AG04450 (cell line): ENCODE measurements around the gene KRT37. TPM values are rescaled to one million over a fixed set of nuclear protein-coding genes. Genes with fewer than 3 reads are reported as not detected.

Experiments used
- CTCF ChIA-PET: fragments of 300-600, 350-600 bp; formaldehyde crosslinking; extraction: SDS; loops from one replicate; lab custom pipeline; 2022; ENCODE audit warnings: antibody characterized with exemption, inconsistent platforms; lab: Charles Lee
- POLR2A ChIA-PET: fragments of 350-600 bp; formaldehyde crosslinking; extraction: SDS; loops from one replicate; lab custom pipeline; 2021; ENCODE audit warnings: antibody characterized with exemption, inconsistent platforms; lab: Yijun Ruan, JAX
- DNase-seq: peaks from one replicate; pipeline ENCODE4 v3.0.0-alpha.2; 2011; ENCODE audit warnings: low read depth, low spot score
- H3K27ac ChIP-seq: one replicate; pipeline ENCODE4 v1.5.1; 2012; ENCODE audit warnings: low read depth, low read length, control low read depth
- H3K27me3 ChIP-seq: one replicate; pipeline ENCODE4 v1.6.0; 2012; ENCODE audit warnings: low read length; ENCODE audit not compliant: control insufficient read depth, insufficient read depth
- H3K4me3 ChIP-seq: 2 replicates; pipeline ENCODE4 v1.5.1; 2011; ENCODE audit warnings: mild to moderate bottlenecking, low read depth, low read length, control low read depth
- H3K9me3 ChIP-seq: 2 replicates; pipeline ENCODE4 v1.5.1; 2012; ENCODE audit warnings: low read length; ENCODE audit not compliant: control insufficient read depth, insufficient read depth
- CTCF ChIP-seq: IDR thresholded peaks from 2 replicates; pipeline ENCODE4 v1.5.1; 2011; ENCODE audit warnings: low read depth, low read length, control low read depth, inconsistent platforms
- polyA plus RNA-seq: library from polyadenylated mRNA; depleted of rRNA; stranded (reverse); fragments of >200 nt; gene quantifications from 2 replicates; pipeline ENCODE4 v1.2.3, GENCODE V29; 2011

KRT37 gene
- polyA plus RNA-seq, 1 experiment = not detected

- peaks cover 2% of the 10 kb centered on the region for H3K27me3 ChIP-seq
- ChIA-PET CTCF (interaction anchor here (0.6 to 1.2 kb wide), 5 partner anchors 9 to 562 kb away, joined by 3 to 7 read pairs (median 3); no protein-coding TSS in a partner anchor), POLR2A (no interaction called here)
- H3K27ac ChIP-seq = peak overlapping the region; percentile 47
- H3K9me3 ChIP-seq = no peaks in the 10 kb centered on the region
- TF ChIP-seq CTCF = 0 out of 2 replicates have a peak, but pooled peaks have one; percentile 31
- no peak overlapping the region for H3K4me3 ChIP-seq
- no peak for DNase-seq
Measured at GRCh38 chr17:41417576-41418015, 6.8 kb downstream of the KRT37 start.

GRCh38 chr17:41417127-41417526 is 7.3 kb downstream of the KRT37 start:
- H3K27me3 ChIP-seq = peaks cover 2% of the 10 kb centered on the region
- ChIA-PET CTCF (interaction anchor here (0.6 to 1.2 kb wide), 3 partner anchors 95 to 561 kb away, joined by 3 to 7 read pairs (median 3); no protein-coding TSS in a partner anchor), POLR2A (no interaction called here)
- H3K9me3 ChIP-seq = no peaks in the 10 kb centered on the region
- no peak for DNase-seq
- no peak overlapping the region for H3K27ac ChIP-seq
- H3K4me3 ChIP-seq = no peak overlapping the region
- TF ChIP-seq CTCF = no peak

GRCh38 chr17:41416479-41416878 is 7.9 kb downstream of the KRT37 start:
- H3K27me3 ChIP-seq = peaks cover 2% of the 10 kb centered on the region
- no peak for TF ChIP-seq CTCF
- DNase-seq = no peak
- ChIA-PET CTCF (interaction anchor here (0.8 to 1.3 kb wide), 2 partner anchors 246 to 249 kb away, joined by 3 to 4 read pairs; no protein-coding TSS in a partner anchor), POLR2A (interaction anchor here (0.7 to 1.5 kb wide), 2 partner anchors 12 to 49 kb away, joined by 4 to 9 read pairs; no protein-coding TSS in a partner anchor)
- H3K4me3 ChIP-seq = no peak overlapping the region
- H3K9me3 ChIP-seq = peaks cover under 1% of the 10 kb centered on the region; the same call in 1 of the 2 replicates
- H3K27ac ChIP-seq = no peak overlapping the region

- peaks cover 3% of the 10 kb centered on the region; the same call in 1 of the 2 replicates for H3K9me3 ChIP-seq
- POLR2A ChIA-PET = interaction anchor here (0.7 to 1.5 kb wide), 2 partner anchors 12 to 49 kb away, joined by 4 to 9 read pairs; no protein-coding TSS in a partner anchor
- CTCF ChIA-PET = interaction anchor here (0.8 to 1.3 kb wide), 2 partner anchors 247 to 250 kb away, joined by 3 to 4 read pairs; no protein-coding TSS in a partner anchor
- peaks cover 2% of the 10 kb centered on the region for H3K27me3 ChIP-seq
- H3K4me3 ChIP-seq = no peak overlapping the region
- no peak for DNase-seq
- TF ChIP-seq CTCF = no peak
- H3K27ac ChIP-seq = peak overlapping the region; percentile 61
Measured at GRCh38 chr17:41415833-41416335, 8.5 kb downstream of the KRT37 start.

- Histone ChIP-seq H3K9me3 (peaks cover 3% of the 10 kb centered on the region; the same call in 1 of the 2 replicates), H3K27me3 (peaks cover 2% of the 10 kb centered on the region), H3K27ac (no peak overlapping the region), H3K4me3 (no peak overlapping the region)
- no peak for TF ChIP-seq CTCF
- DNase-seq = no peak
- POLR2A ChIA-PET = interaction anchor here (1.5 kb wide), 1 partner anchor 11 kb away, joined by 9 read pairs; no protein-coding TSS in a partner anchor
- CTCF ChIA-PET = interaction anchor here (0.8 to 1.3 kb wide), 2 partner anchors 247 to 250 kb away, joined by 3 to 4 read pairs; no protein-coding TSS in a partner anchor
Measured at GRCh38 chr17:41415411-41415810, 9.0 kb downstream of the KRT37 start.
